MV-4-11 (cell line): ENCODE data around the gene TSPAN4.

ENCODE experiments used
- DNase-seq: peaks from one replicate; lab custom pipeline; 2025; lab: John Stamatoyannopoulos, UW

TSPAN4 gene

DNA sequence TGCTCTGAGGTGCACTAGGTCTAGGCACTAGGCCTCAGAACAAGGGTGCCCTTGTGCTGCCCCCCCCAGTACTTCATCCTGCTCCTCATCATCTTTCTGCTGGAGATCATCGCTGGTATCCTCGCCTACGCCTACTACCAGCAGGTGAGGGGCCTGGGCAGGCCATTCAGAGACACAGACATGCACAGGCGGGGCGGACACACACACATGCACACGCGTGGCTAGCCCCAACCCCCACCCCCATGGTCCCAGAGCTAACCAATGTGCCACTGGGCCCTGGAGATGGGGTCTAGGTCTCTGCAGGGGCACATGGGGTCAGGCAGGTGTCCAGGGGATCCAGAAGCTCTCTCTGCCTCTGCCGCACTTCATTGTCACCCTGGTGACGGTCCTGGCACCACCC is 6.0 kb upstream of the TSPAN4 start:
- DNase-seq = no peak

DNA sequence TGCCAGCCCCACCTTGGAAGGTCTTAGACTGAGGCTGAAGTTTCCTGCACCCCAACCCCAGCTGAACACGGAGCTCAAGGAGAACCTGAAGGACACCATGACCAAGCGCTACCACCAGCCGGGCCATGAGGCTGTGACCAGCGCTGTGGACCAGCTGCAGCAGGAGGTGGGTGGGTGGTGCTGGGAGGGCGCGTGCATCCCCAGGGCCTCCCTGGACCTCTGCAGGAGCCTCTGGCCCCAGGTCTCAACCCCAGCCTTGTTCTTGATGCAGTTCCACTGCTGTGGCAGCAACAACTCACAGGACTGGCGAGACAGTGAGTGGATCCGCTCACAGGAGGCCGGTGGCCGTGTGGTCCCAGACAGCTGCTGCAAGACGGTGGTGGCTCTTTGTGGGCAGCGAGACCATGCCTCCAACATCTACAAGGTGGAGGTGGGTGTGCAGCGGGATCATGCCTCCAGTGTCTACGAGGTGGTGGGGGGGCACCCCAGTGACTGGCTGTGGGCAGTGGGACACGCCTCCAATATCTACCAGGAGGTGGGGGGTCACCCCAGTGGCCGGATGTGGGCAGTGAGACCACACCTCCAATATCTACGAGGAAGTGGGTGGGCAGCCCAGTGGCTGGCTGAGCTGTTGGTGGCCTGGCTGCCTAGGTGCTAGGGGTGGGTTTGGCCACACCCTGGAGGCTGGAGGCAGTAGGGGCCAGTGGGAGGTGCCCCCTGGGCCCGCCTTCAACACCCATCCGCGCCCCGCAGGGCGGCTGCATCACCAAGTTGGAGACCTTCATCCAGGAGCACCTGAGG is 5.3 kb upstream of the TSPAN4 start:
- no peak for DNase-seq

DNA sequence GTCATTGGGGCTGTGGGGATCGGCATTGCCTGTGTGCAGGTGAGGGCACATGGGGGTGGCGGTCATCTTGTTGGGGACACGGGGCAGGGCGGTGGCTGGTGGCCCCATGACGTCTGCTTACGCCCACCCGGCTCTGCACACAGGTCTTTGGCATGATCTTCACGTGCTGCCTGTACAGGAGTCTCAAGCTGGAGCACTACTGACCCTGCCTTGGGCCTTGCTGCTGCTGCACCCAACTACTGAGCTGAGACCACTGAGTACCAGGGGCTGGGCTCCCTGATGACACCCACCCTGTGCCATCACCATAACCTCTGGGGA is 4.7 kb upstream of the TSPAN4 start:
- no peak for DNase-seq

DNA sequence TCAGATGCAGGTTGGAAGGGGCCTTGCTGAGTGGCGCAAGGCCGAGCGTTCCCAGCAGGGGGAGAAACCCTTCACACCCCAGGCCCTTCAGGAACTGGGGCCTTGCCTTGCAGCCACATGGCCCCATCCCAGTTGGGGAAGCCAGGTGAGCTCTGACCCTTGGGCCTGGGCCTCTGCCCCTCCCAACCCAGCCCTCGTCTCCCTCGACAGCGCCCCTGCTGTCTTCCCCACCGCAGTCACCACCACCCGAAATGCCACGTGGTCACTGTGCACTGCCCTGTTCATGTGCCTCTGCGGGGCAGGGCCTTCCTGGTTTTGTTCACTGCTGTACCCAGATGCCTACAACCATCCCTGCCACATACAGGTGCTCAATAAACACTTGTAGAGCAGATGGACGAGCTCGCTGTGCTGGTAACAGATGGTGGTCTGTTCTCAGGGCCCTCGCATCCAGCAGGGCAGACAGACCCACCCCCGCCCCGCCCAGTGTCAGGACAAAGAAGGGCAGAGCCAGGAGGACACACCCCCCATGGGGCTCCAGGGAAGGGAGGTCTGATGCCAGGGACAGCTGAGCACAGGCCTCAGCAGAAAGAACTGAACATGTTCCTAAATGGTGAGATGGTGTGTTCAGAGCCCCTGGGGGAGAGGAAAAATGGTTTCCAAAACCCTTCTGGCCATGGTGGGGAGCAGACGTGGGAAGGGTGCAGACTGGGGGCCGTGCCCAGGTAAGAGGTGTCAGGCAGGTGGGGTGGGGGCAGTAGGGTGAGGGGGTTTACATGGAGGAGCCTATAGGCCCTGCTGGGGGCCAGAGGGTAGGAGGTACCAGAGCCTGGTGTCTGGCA is 4.0 kb upstream of the TSPAN4 start:
- DNase-seq = no peak

DNA sequence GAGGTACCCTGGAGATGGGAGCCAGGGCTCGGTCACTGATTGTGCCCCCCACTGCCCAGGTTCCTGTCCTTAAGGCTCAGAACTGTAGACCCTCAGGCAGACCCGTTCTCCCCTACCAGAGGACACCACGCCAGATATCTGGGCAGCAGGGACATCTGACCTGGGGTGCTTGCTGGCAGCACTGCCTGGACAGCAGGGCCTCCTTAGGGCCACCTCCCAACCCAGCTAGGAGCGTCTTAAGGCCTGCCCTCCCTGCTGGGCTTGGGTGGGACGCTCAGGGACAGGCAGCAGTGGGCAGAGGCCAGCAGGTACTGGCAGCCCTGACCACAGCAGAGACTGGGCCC is 3.4 kb upstream of the TSPAN4 start:
- no peak for DNase-seq

DNA sequence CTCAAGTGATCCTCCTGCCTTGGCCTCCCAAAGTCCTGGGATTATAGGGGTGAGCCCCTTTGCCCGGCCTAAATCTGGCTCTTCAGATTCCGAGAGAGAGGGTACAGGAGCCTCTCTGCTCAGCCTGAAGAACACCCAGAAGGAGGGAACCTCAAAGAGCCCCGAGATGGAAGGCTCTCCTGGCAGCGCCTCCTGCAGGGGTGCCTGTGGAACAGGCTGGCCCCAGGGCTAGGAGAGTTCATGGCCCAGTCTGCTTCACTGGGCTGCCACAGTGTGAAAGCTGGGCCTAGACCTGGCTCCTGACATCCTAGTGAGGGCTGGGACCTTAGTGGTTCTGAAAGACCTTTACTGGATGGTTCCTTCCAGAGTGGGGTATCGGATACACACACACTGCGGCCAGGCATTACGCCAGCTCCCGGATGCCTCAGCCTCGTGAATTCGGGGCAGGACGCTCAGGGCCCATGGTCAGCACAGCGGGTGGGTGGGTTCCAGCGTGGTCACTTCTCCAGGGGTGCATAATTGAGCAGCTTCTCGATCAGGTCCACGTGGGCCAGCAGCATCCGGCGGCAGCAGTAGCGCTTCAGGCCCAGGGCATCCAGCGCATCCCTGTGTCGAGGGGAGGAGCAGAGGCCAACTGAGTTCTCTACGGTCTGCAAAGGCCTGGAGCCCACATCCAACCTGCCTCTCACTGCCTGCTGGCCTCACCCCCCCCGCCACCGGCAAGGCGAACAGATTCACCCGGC is 2.6 kb upstream of the TSPAN4 start:
- DNase-seq = no peak

DNA sequence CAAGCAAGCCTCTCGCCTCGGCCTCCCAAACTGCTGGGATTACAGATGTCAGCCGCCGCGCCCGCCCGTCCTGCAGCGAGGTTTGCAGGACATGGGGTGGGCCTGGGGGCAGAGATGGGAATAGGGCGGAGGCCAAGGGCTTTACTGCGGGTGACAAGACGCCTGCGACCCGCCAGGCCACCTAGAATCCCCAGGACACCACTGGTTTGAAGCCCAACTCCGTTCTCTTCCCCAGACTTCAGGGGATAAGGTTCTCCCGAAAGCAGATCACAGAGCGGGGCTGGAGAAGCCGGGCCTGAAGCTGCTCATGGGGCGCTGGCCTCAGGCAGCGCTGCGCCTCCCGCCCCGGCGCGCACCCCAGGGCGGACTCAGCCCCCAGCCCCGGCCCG is 677 bp upstream of the TSPAN4 start:
- DNase-seq = no peak

DNA sequence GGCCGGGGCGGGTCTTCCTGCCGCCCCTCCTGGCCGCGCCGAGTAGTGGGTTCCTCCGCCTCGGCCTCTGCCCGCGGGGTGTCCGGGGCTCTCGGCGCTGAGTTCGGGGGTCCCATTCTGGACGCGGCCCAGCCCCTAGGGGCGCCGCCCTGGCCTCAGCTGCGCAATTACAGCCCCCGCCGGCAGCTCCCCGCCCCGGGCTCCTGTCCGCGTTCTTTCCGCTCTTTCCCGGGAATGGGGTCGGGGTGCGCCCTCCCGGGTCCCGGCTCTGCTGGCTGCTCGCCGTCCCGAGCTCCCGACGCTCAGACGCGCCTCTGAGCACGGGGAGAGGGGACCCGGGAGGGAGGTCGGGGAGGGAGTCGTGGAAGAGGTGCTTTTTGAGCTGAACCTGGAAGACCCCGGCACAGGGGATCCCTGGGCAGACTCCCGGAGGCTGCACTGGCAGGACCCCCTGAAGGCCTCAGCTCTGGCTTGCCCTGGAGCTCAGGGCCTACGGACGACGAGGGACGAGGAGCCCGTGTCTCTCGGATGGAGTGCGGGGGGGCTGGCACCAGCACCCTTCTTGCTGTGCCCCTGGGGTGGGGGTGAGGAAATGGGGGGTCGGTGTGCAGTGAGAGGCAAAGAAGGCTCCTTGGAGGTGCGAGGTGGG is 558 bp downstream of the TSPAN4 start:
- no peak for DNase-seq

DNA sequence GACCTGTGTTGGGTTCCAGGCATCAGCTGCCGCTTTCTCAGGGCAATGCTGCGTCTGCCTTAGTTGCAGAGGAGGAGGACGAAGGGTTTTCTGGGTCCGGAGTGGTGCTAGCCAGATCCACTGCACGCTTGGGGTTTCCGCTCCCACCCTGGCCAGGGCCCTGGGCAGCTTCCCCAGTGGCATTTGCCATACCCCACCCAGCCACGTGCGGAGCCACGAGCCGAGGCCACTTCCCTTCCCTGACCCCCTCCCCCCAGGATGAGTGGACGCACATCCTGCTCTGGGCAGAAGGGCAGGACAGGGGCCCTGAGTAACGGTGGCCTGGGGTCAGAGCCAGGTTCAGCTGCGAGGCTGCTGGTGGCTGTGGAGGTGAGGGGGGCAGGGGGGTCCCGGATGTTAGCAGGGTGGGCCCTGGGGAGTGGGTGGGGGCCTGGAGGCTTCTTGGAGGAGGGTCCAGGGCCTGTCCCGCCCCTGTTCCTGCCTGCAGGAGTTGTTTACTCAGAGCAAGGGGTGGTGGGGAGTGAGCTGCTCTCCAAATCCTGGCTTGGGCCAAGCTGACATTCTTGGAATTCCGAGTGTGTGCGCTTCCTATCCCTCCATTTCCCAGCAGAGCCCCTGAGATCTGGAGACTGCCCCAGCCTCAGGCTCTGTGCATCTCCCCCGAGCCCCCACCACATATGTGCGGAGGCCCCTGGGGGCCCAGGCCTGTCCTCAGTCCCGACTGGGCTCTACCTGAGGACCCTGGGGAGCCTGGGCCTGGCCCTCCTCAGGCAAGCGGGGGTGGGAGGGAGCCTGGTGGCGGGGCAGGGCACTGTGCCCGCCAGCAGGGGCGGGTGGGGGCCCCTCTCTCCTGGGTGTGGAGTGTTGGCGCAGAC is 1.4 kb downstream of the TSPAN4 start:
- no peak for DNase-seq

DNA sequence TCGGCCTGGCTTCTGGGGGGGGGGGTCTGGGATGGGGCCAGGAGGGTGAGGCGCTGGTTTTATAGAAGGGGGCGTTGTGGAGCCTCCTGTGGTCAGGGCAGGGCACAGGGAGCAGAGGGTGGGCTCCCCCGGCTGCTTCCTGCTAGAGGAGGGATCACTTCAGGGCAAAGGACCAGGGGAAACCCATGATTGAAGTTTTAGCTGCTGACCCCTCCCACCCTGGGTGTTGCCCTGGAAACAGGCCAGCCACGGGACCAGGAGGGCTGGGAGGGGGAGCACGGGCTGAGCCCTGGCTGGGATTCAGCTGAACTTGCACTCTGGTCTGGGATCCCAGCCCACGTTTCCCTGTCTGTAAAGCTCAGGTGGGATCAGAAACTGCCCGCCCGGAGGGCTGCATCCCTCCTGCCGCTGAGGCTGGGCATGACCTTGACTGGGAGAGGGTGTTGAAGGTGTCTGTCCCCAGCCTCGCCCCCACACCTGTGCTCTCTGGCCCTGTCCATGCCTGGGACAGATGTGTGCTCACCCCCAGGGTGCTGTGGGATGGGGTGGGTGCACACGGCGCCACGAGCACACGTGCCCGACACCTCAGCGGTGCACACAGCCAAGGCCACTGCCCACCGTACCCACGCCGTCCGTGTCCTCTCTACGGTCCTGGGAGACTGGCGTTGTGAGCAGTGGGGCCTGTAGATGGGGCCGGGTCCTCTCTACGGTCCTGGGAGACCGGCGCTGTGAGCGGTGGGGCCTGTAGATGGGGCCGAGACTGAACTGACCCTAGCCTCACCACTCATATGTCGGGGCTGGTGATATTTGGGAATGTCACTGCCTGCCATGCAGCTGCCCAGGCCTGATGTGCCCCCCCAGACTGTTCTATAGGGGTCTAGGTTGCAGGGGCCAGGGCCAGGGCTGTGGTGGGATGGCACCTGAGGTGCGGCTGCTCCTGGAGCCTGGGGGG is 2.3 kb downstream of the TSPAN4 start:
- DNase-seq = no peak

DNA sequence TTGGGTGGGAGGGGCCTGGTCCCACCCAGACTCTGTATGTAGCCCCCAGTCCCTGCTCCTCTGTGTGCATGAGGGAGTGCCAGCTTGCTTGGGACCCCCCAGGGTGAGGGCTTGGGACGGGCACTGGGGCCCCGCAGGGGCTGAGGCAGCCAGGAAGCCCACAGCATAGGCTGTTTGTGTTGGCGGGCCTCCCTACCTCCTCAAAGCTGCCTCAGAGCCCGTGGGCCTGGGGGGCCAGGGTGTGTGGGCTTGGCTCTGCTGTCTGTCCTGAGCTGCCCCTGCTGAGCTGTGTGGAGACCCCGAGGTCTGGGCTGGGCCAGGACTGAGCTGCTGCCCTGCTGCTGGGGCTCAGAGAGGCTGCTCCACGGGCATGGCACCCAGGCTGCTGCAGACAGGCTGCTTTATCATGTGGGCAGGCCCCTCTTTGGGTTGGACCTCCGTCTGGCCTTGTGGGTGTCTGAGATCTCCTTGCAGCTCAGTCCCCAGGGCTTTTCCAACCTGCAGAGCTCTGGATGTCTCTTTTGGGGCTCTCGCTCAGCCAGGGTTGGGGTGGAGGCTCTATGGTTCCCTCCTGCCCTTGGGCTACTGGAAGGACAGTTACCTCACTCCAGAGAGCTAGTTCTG is 3.3 kb downstream of the TSPAN4 start:
- DNase-seq = no peak

DNA sequence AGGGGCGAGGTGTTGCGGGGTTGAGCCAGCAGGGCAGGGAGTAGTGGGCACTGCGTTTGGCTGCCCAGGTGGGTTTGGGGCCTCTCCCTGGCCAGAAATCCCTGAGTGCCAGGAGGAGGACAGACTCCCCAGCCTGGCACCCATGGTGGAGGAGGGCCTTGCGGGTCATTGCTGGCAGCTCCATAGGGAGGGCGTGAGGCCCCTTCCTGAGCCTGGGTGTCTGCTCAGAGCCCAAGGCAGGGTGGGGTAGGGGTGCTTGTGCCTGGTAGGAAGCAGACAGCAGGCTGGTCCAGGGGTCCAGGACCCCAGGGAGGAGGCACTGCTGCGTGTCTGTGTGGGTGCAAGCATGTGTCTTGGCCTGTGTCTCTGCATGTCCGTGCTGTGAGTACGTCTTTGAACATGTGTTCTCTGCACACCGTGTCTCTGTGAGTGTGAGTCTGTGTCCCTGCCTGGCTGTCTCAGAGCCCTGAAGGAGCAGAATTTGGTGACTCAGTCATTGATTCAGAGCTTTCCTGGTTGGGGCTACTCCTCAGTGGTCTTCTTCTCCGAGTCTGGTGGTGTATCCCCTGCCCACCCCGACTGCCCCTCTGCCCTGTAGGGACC is 3.9 kb downstream of the TSPAN4 start:
- no peak for DNase-seq

DNA sequence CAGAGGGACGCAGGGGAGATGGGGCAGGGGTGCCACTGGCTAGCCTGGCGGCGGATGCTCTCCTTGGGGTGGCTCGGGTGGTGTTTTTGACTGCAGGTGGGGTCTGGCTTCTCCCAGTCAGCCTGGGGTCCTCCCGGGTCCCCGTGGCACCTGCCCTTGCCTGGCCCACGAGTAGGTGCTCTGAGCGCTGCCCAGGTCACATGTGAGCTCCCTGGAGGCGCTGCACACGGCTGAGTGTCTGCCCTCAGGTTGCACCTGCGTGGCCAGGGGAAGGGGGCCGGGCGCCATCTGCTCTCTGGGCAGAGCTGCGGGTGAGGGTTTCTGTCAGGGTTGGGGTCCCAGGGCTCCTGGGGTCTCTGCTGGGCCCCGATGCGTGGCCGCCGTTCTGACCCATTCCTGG is 5.2 kb downstream of the TSPAN4 start:
- no peak for DNase-seq

DNA sequence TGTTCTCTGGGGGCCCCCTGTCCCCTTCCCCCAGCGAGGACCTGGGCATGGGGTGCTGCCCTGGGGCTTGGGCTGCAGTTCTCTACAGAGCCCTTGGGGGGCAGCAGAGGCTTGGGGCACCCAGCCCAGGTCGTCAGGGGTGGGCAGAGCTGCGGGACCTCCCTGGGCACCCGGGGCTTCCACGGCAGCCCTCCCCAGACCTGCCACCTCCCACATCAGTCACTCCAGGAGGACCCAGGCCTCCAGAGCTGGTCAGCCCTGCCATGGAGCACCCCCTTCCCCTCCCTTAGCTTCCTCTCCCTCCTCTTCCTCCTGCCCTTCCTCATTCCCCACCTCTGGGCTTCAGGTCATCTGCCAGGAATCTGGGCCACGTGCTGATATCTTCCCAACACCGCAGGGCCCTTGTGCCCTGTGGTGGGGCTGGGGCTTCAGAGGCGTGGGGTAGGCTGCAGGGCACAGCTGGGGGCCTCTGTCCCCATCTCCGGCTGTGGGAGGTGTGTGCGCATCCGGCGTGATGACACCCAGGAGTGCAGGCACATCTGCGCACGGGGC is 5.8 kb downstream of the TSPAN4 start:
- peak; percentile 23 for DNase-seq

DNA sequence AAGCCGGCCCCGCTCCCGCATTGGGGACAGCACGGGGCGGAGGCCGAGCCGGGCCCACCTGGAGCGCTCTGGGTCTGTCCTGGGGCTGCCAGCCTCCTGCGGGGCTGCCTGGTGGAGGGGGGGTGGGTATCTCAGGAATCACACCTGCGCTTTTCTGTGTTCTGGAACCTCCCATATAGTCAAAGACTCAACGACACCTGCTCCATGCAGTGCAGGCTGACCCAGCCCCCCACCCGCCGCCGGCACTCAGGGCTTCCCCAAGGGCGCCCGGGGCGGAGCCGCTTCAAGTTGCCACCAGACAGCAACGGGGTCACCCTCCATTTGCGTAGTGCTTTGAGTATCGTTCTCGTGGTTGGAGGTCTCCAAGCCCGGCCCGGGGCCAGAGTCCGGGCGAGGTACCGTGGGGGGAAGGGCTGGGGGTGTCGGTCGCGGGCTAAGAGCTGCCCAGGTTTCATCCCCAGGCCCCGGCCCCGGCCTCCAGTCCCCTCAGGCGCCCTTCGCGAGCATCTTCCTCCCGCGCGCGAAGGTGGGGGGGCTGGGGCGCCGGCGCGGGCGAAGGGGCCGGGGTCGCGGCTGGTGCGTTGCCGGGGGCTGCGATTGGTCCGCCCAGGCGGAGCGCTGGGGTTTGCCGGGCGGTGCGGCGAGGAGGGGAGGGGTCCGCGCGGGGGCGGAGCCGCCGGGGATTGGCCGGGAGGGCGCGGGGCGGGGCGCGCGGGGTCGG is 6.6 kb downstream of the TSPAN4 start:
- DNase-seq = no peak

DNA sequence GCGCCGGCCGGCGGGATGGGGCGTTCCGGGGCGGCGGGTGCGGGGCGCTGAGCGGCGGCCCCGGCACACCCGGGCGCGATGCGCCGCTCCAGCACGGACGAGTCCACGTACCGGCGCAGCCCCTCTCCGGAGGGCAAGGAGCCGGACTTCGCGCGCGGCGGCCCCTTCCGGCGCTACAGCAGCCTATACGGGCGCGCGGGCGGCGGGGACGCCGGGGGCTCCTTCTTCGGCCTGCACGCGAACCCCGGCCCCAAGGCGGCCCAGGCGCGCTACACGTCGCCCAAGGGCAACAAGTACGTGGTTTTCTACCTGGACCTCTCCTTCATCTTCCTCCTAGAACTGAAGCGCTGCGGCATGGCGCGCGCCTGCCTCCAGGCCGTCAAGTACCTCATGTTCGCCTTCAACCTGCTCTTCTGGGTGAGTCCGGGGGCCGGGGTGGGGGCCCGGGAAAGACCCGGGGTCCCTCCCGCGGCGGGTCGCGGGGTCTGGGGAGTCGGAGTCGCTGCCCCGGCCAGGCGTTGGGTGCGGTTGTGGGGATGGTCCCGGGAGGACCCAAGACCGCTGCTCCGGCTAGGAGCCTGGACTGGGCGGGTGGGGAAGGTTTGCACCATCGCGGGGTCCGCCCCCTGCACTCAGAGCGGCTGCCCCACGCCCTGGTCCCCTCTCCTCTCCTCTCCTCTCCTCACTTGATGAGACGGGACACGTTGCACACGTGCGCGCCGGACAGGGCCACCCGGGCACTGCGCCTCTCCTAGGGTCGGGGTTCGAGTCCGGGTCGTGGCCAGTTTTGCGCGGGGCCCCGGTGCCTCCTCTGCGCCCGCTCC is 7.5 kb downstream of the TSPAN4 start:
- DNase-seq = no peak
